GM23338 (cell line): ENCODE measurements around the gene ATF4. TPM values are rescaled to one million over a fixed set of nuclear protein-coding genes. Genes with fewer than 3 reads are reported as not detected.

Experiments
- ATAC-seq: fragments of 200-7000 bp; cut with Tn5 transposase; 3 replicates; pipeline ENCODE4 v1.9.1; 2020
- DNase-seq: peaks from one replicate; pipeline ENCODE4 v3.0.0-alpha.2; 2015; ENCODE audit warnings: low spot score
- H2AFZ ChIP-seq: fragments of 200-600 bp; sonication (generic); 2 replicates; pipeline ENCODE4 v1.8.0; 2016; ENCODE audit warnings: antibody characterized with exemption, mild to moderate bottlenecking, moderate library complexity
- H3F3A ChIP-seq: fragments of 200-600 bp; sonication (generic); replicated peaks from 2 replicates; pipeline ENCODE4 v1.8.0; 2017; ENCODE audit warnings: antibody characterized with exemption, mixed run types, low read depth
- H3K27ac ChIP-seq: fragments of 200-600 bp; sonication (generic); 2 replicates; pipeline ENCODE4 v1.6.1; 2016; ENCODE audit warnings: low read depth
- H3K27me3 ChIP-seq: fragments of 200-600 bp; sonication (generic); 2 replicates; pipeline ENCODE4 v1.8.0; 2016; ENCODE audit warnings: mild to moderate bottlenecking, mixed run types, moderate library complexity; ENCODE audit not compliant: insufficient read depth
- H3K36me3 ChIP-seq: fragments of 200-600 bp; sonication (generic); 2 replicates; pipeline ENCODE4 v1.8.0; 2016; ENCODE audit warnings: mild to moderate bottlenecking; ENCODE audit not compliant: insufficient read depth
- H3K4me1 ChIP-seq: fragments of 200-600 bp; sonication (generic); 2 replicates; pipeline ENCODE4 v1.8.0; 2016; ENCODE audit warnings: mild to moderate bottlenecking, moderate library complexity; ENCODE audit not compliant: insufficient read depth
- H3K4me2 ChIP-seq: fragments of 200-600 bp; sonication (generic); 2 replicates; pipeline ENCODE4 v1.7.1; 2017; ENCODE audit warnings: mixed run types
- H3K4me3 ChIP-seq: fragments of 200-600 bp; sonication (generic); 2 replicates; pipeline ENCODE4 v1.6.1; 2016; ENCODE audit warnings: mixed run types
- H3K79me2 ChIP-seq: fragments of 200-600 bp; sonication (generic); replicated peaks from 2 replicates; pipeline ENCODE4 v1.8.0; 2017; ENCODE audit warnings: mild to moderate bottlenecking; ENCODE audit not compliant: insufficient read depth
- H3K9me2 ChIP-seq: fragments of 200-600 bp; sonication (generic); 2 replicates; pipeline ENCODE4 v1.8.0; 2017; ENCODE audit not compliant: insufficient read depth
- H4K20me1 ChIP-seq: fragments of 200-600 bp; sonication (generic); replicated peaks from 2 replicates; pipeline ENCODE4 v1.8.0; 2017; ENCODE audit warnings: mild to moderate bottlenecking; ENCODE audit not compliant: insufficient read depth
- H3K27ac Mint-ChIP-seq: 2 replicates; pipeline ENCODE4 v1.8.0; 2020; ENCODE audit warnings: inconsistent platforms, mild to moderate bottlenecking, moderate library complexity, mixed read lengths
- H3K27me3 Mint-ChIP-seq: 3 replicates; pipeline ENCODE4 v1.8.0; 2022; ENCODE audit warnings: low read depth, mild to moderate bottlenecking, moderate library complexity, mixed read lengths, inconsistent platforms; ENCODE audit not compliant: insufficient read depth, poor library complexity
- H3K36me3 Mint-ChIP-seq: 3 replicates; pipeline ENCODE4 v1.8.0; 2021; ENCODE audit warnings: low read depth, mild to moderate bottlenecking, inconsistent platforms, moderate library complexity, mixed read lengths
- H3K4me1 Mint-ChIP-seq: 3 replicates; pipeline ENCODE4 v1.8.0; 2020; ENCODE audit warnings: mild to moderate bottlenecking, inconsistent platforms, mixed read lengths
- H3K4me3 Mint-ChIP-seq: 3 replicates; pipeline ENCODE4 v1.8.0; 2021; ENCODE audit warnings: moderate library complexity, mild to moderate bottlenecking, inconsistent platforms, mixed read lengths
- H3K9me3 Mint-ChIP-seq: 3 replicates; pipeline ENCODE4 v1.8.0; 2020; ENCODE audit warnings: moderate library complexity, mild to moderate bottlenecking, inconsistent platforms, mixed read lengths
- CREB1 ChIP-seq: fragments of 250-450 bp; sonication (Bioruptor Pico); IDR thresholded peaks from 2 replicates; pipeline ENCODE4 v1.5.0; 2020; ENCODE audit warnings: low read depth, mild to moderate bottlenecking, moderate library complexity
- CTCF ChIP-seq, 2 experiments: fragments of 200-600 bp in 1 of 2; sonication (generic) in 1 of 2; conservative IDR thresholded peaks; 2 replicates each; pipeline versions ENCODE4 v1.5.1 to v1.6.1; 2016 to 2017; ENCODE audit warnings: antibody characterized with exemption in 2 of 2, low read depth in 2 of 2, mild to moderate bottlenecking in 2 of 2, moderate library complexity in 1 of 2
- ETS1 ChIP-seq: IDR thresholded peaks from 2 replicates; pipeline ENCODE4 v1.6.1; 2016; ENCODE audit warnings: antibody characterized with exemption
- EZH2 ChIP-seq: fragments of 200-600 bp; sonication (generic); IDR thresholded peaks from one replicate; pipeline ENCODE4 v1.8.0; 2017; ENCODE audit warnings: antibody characterized with exemption, mild to moderate bottlenecking, low read depth; ENCODE audit not compliant: unreplicated experiment
- EZH2phosphoT487 ChIP-seq: fragments of 200-600 bp; sonication (generic); IDR thresholded peaks from one replicate; pipeline ENCODE4 v1.8.1; 2018; ENCODE audit warnings: antibody characterized with exemption; ENCODE audit not compliant: unreplicated experiment
- JUNB ChIP-seq: IDR thresholded peaks from one replicate; pipeline ENCODE4 v1.6.1; 2016; ENCODE audit warnings: antibody characterized with exemption; ENCODE audit not compliant: unreplicated experiment
- NANOG ChIP-seq: IDR thresholded peaks from 2 replicates; pipeline ENCODE4 v1.6.1; 2016; ENCODE audit warnings: antibody characterized with exemption, borderline replicate concordance
- POLR2AphosphoS5 ChIP-seq: IDR thresholded peaks from 2 replicates; pipeline ENCODE4 v1.6.1; 2016; ENCODE audit warnings: antibody characterized with exemption, low read depth
- REST ChIP-seq: IDR thresholded peaks from one replicate; pipeline ENCODE4 v1.6.1; 2018; ENCODE audit warnings: antibody characterized with exemption; ENCODE audit not compliant: unreplicated experiment
- STAT1 ChIP-seq: IDR thresholded peaks from one replicate; pipeline ENCODE4 v1.6.1; 2016; ENCODE audit warnings: antibody characterized with exemption; ENCODE audit not compliant: unreplicated experiment
- ZNF114 ChIP-seq: fragments of 250-450 bp; sonication (Bioruptor Pico); IDR thresholded peaks from 2 replicates; pipeline ENCODE4 v1.5.0; 2020; ENCODE audit warnings: mild to moderate bottlenecking, moderate library complexity
- ZNF331 ChIP-seq: fragments of 250-450 bp; sonication (Bioruptor Pico); IDR thresholded peaks from 2 replicates; pipeline ENCODE4 v1.5.0; 2020; ENCODE audit warnings: low read depth, mild to moderate bottlenecking, moderate library complexity
- ZNF462 ChIP-seq: fragments of 250-450 bp; sonication (Bioruptor Pico); IDR thresholded peaks from 2 replicates; pipeline ENCODE4 v1.5.0; 2020; ENCODE audit warnings: mild to moderate bottlenecking, moderate library complexity
- polyA plus RNA-seq: library from polyadenylated mRNA; unstranded; fragments of >200 nt; fragmentation: Nextera tagmentation; extraction: Ambion mirVana; gene quantifications from 2 replicates; pipeline ENCODE4 v1.2.1, GENCODE V29; 2016
- total RNA-seq: library from RNA; depleted of rRNA; stranded (reverse); fragments of >200 nt; shearing (Covaris generic); gene quantifications from 2 replicates; pipeline ENCODE4 v1.2.3, GENCODE V29; 2014

The ATF4 gene
- total and polyA plus RNA-seq, 2 experiments from 2014 or later, result 446 to 553 TPM

GRCh38 chr22:39553429-39553828 is 33.1 kb downstream of the ATF4 start:
- Histone ChIP-seq H3K4me3 (no peak overlapping the region), H3K27ac (no peak overlapping the region), H3K9me2 (no peaks in the 10 kb centered on the region), H4K20me1 (peaks cover 11% of the 10 kb centered on the region; the same call in 1 of the 2 replicates), H2AFZ (no peak overlapping the region), H3K79me2 (no peaks in the 10 kb centered on the region), H3K4me1 (no peaks in the 10 kb centered on the region; the same call in 1 of the 2 replicates), H3K36me3 (no peaks in the 10 kb centered on the region), H3K4me2 (no peak overlapping the region), H3F3A (0 out of 2 replicates have a peak, but pooled peaks cover 3% of the 10 kb centered on the region), H3K27me3 (peaks cover 34% of the 10 kb centered on the region)
- TF ChIP-seq ZNF462 (no peak), CTCF (conservative IDR thresholded peaks at IDR 0.05; ENCODE audit: low read depth in 2 of 2) (no peak), JUNB (no peak), ZNF114 (no peak), EZH2phosphoT487 (no peak), EZH2 (no peak), ZNF331 (CRISPR knock-in tag) (no peak), POLR2AphosphoS5 (no peak), REST (no peak), NANOG (no peak), CREB1 (CRISPR knock-in tag) (no peak), STAT1 (no peak), ETS1 (no peak)
- DNase-seq (no peak), ATAC-seq (no peak)
- no peak overlapping the region for H3K27ac Mint-ChIP-seq
- H3K9me3 Mint-ChIP-seq, result no peaks in the 10 kb centered on the region
- H3K4me1 Mint-ChIP-seq, result peaks cover 17% of the 10 kb centered on the region
- H3K36me3 Mint-ChIP-seq, result no peaks in the 10 kb centered on the region
- peaks cover 41% of the 10 kb centered on the region for H3K27me3 Mint-ChIP-seq
- no peak overlapping the region for H3K4me3 Mint-ChIP-seq
